Occipital lobe (tissue), 2 donors: ENCODE results near the gene TSSK3. TPM values are rescaled to one million over a fixed set of nuclear protein-coding genes. Genes with fewer than 3 reads are reported as not detected.

Experiments used
- DNase-seq: peaks from one replicate; lab custom pipeline; 2025; lab: John Stamatoyannopoulos, UW
- total RNA-seq: library from RNA; depleted of rRNA; stranded (reverse); fragments of >200 nt; gene quantifications from one replicate; pipeline ENCODE4 v1.2.3, GENCODE V29; 2014

TSSK3 gene
- total RNA-seq, 1 donor from 2014 or later = not detected

GRCh38 chr1:32361308-32361673, 1.0 kb upstream of the TSSK3 start:
- DNase-seq = no peak

- peak; percentile 47 for DNase-seq
Observed at GRCh38 chr1:32361674-32362473, 465 bp upstream of the TSSK3 start.

- no peak for DNase-seq
Observed at GRCh38 chr1:32363713-32364112, 1.4 kb downstream of the TSSK3 start.

GRCh38 chr1:32364836-32365235, 2.5 kb downstream of the TSSK3 start:
- DNase-seq = no peak

- no peak for DNase-seq
Observed at GRCh38 chr1:32365445-32365844, 3.1 kb downstream of the TSSK3 start.

GRCh38 chr1:32367912-32368635, 5.7 kb downstream of the TSSK3 start:
- no peak for DNase-seq

GRCh38 chr1:32372149-32372756, 9.9 kb downstream of the TSSK3 start:
- DNase-seq = no peak

GRCh38 chr1:32373996-32374592, 11.8 kb downstream of the TSSK3 start:
- DNase-seq = no peak

- DNase-seq = no peak
Observed at GRCh38 chr1:32376199-32376598, 13.9 kb downstream of the TSSK3 start.

- no peak for DNase-seq
Observed at GRCh38 chr1:32377541-32378220, 15.3 kb downstream of the TSSK3 start.

GRCh38 chr1:32380057-32380456, 17.7 kb downstream of the TSSK3 start:
- DNase-seq = no peak

GRCh38 chr1:32386676-32387392, 24.5 kb downstream of the TSSK3 start:
- no peak for DNase-seq

GRCh38 chr1:32388641-32389040, 26.3 kb downstream of the TSSK3 start:
- DNase-seq = no peak

GRCh38 chr1:32390904-32391870, 28.8 kb downstream of the TSSK3 start:
- no peak for DNase-seq

- DNase-seq = no peak
Observed at GRCh38 chr1:32392325-32392724, 30.0 kb downstream of the TSSK3 start.

- DNase-seq = no peak
Observed at GRCh38 chr1:32393136-32393535, 30.8 kb downstream of the TSSK3 start.

- DNase-seq = no peak
Observed at GRCh38 chr1:32393832-32394140, 31.4 kb downstream of the TSSK3 start.

GRCh38 chr1:32394141-32394889, 32.0 kb downstream of the TSSK3 start, which contains the start of gene BSDC1:
TSS of gene BSDC1 (minus strand) at chr1:32394441. CDS start at chr1:32394414, 27 bp downstream.
- DNase-seq = peak; percentile 99

- DNase-seq = no peak
Observed at GRCh38 chr1:32394890-32395432, 32.6 kb downstream of the TSSK3 start.
